Esophagus squamous epithelium (tissue), 4 donors: Measurements from ENCODE around the gene FBXO42.

ENCODE experiments used
- POLR2A ChIP-seq, 4 donors: fragments of 450-650 bp; IDR thresholded peaks; one replicate each; pipeline ENCODE4 v1.6.1; 2017; ENCODE audit warnings: antibody characterized with exemption in 4 of 4, mild to moderate bottlenecking in 4 of 4, moderate library complexity in 3 of 4
- TF ChIP-seq, protein P1 (sequence below), 6 experiments: fragments of 450-650 bp in 4 of 6; fragments of 200-600 bp in 2 of 6; sonication (generic) in 2 of 6; IDR thresholded peaks; one replicate each; pipeline ENCODE4 v1.5.1; 2016 to 2019; ENCODE audit warnings: antibody characterized with exemption in 6 of 6, mild to moderate bottlenecking in 4 of 6, moderate library complexity in 4 of 6

DNA sequence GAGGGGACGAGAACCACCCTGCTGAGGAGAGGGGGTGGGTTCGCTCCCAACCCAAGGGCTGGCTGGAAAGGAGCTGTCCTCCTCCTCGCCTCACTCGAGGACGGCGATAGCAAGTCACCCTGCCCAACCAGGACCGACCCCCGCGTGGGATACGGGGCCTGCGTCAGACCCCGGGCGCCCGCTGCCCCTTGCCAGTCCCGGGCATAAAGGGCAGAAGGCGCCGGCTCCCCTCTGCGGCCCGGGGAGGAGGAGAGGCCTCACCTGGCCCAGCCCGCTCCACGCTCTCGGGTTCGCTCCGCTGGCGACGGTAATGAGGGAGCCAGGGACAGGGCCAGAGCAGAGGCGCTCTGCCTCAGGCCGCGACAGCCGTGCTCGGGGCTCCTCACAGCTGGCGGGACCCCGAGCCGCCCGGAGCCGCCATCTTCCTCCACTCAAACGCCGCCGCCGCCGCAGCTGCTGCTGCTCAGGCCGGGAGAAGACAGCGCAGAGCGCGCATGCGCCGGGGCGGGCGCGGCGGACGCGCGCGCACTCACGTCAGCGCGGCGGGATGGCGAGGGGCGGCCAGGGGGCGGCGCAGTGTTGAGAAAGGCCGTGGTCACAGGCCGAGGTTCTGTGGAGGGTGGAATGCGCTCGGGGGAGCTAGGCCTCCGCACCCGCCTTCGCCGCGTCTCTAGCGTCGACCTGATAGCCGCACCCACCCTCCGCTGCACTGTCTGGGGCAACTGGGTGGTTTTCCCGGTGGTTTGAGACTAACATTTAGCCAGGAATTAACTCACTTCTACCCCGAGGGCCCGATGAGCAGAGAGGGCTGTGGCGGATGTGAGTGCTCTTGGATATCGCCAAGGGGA lies at the start of gene FBXO42:
- TF ChIP-seq, protein P1, sequence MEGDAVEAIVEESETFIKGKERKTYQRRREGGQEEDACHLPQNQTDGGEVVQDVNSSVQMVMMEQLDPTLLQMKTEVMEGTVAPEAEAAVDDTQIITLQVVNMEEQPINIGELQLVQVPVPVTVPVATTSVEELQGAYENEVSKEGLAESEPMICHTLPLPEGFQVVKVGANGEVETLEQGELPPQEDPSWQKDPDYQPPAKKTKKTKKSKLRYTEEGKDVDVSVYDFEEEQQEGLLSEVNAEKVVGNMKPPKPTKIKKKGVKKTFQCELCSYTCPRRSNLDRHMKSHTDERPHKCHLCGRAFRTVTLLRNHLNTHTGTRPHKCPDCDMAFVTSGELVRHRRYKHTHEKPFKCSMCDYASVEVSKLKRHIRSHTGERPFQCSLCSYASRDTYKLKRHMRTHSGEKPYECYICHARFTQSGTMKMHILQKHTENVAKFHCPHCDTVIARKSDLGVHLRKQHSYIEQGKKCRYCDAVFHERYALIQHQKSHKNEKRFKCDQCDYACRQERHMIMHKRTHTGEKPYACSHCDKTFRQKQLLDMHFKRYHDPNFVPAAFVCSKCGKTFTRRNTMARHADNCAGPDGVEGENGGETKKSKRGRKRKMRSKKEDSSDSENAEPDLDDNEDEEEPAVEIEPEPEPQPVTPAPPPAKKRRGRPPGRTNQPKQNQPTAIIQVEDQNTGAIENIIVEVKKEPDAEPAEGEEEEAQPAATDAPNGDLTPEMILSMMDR (IDR thresholded peaks at IDR 0.05) = peak in 5 of 6 experiments; percentile 28 to 67 (median 51)
- peak in 3 of 4 donors; percentile 82 to 97 (median 89) for TF ChIP-seq POLR2A (IDR thresholded peaks at IDR 0.05)
